Dedifferentiated amniotic fluid mesenchymal stem cell (primary cell): ENCODE measurements around the gene SLC1A5.
"Not testable (repeated sequence)": the region's sequence is repeated elsewhere in the genome, so short reads cannot be mapped to it uniquely, and the experiment has no call there.

Experiments used
- DNase-seq: peaks from one replicate; pipeline ENCODE4 v3.0.0-alpha.2; 2016; ENCODE audit errors: extremely low spot score

The SLC1A5 gene

GRCh38 chr19:46788262-46788967, at the start of gene SLC1A5:
Gene SLC1A5 (minus strand): TSS chr19:46788594. CDS start chr19:46787965, 629 bp downstream.
- peak; percentile 97 for DNase-seq

GRCh38 chr19:46838160-46838559, 49.8 kb upstream of the SLC1A5 start:
- DNase-seq = no peak

GRCh38 chr19:46834984-46835383, 46.6 kb upstream of the SLC1A5 start:
- no peak for DNase-seq

GRCh38 chr19:46834121-46834520, 45.7 kb upstream of the SLC1A5 start:
- no peak for DNase-seq

GRCh38 chr19:46830864-46831263, 42.5 kb upstream of the SLC1A5 start:
- DNase-seq = no peak

- no peak for DNase-seq
These were observed 40.1 kb upstream of the SLC1A5 start for GRCh38 chr19:46828484-46828883.

- DNase-seq = no peak
These were observed 37.3 kb upstream of the SLC1A5 start for GRCh38 chr19:46825731-46826055.

GRCh38 chr19:46824890-46825730, 36.7 kb upstream of the SLC1A5 start:
- DNase-seq = no peak

GRCh38 chr19:46823049-46823448, 34.7 kb upstream of the SLC1A5 start:
- DNase-seq = no peak

- DNase-seq = not testable (repeated sequence)
These were observed 34.0 kb upstream of the SLC1A5 start for GRCh38 chr19:46822410-46822787.

GRCh38 chr19:46821512-46822409, 33.4 kb upstream of the SLC1A5 start:
- DNase-seq = no peak

- no peak for DNase-seq
These were observed 30.4 kb upstream of the SLC1A5 start for GRCh38 chr19:46818812-46819211.

- DNase-seq = no peak
These were observed 27.6 kb upstream of the SLC1A5 start for GRCh38 chr19:46815833-46816627.

- no peak for DNase-seq
These were observed 25.5 kb upstream of the SLC1A5 start for GRCh38 chr19:46813839-46814358.

- no peak for DNase-seq
These were observed 24.8 kb upstream of the SLC1A5 start for GRCh38 chr19:46812977-46813838.

- no peak for DNase-seq
These were observed 21.3 kb upstream of the SLC1A5 start for GRCh38 chr19:46809534-46810272.

- no peak for DNase-seq
These were observed 18.3 kb upstream of the SLC1A5 start for GRCh38 chr19:46806656-46807055.

GRCh38 chr19:46804432-46804831, 16.0 kb upstream of the SLC1A5 start:
- not testable (repeated sequence) for DNase-seq

- no peak for DNase-seq
These were observed 15.2 kb upstream of the SLC1A5 start for GRCh38 chr19:46803555-46803954.
